ENCODE results near the gene PRKAA2.
A peak's percentile ranks its signal among the peaks of the same experiment; 100 is the strongest.
"Not testable (repeated sequence)": the region's sequence is repeated elsewhere in the genome, so short reads cannot be mapped to it uniquely, and the experiment has no call there.

The PRKAA2 gene

DNA sequence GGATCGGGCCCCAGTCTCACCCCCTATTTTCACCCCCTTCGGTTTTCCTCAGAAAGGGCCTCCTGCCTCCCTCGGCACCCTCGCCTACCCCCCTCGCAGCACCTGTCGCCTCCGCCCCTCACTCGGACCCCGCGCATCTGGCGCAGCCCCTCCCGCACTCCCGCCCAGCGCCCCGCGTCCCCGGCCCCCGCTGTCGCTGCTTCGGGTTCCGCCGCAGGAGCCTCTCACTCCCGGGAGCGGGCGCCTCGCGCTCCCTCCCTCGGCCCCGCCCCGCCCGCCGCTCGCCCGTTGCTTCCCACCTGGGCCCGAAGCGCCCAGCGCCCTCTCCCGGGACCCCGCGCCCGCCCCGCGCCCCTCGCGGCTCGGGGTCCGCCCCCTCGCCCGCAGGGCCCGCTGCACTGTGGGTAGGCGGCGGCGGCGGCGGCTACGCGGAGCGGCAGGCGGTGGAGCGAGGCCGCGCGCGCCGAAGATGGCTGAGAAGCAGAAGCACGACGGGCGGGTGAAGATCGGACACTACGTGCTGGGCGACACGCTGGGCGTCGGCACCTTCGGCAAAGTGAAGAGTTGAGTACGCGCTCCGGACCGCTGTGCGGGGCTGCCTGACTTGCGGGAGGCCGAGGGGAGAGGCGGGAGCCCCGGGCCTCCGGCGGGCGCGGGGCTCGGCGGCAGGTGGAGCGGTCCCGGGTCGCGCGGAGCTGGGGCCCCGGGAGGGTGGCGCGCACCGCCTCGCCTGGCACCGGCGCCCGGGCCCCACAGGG, at the start of gene PRKAA2:
Gene PRKAA2 (plus strand): TSS at position 396 of the 758 bp plus-strand sequence. CDS start 74 bp downstream, at position 470.
- peak within 1 kb of the TSS; percentile 100 for H2AFZ ChIP-seq (ENCODE audit: low read length, unreplicated experiment)

DNA sequence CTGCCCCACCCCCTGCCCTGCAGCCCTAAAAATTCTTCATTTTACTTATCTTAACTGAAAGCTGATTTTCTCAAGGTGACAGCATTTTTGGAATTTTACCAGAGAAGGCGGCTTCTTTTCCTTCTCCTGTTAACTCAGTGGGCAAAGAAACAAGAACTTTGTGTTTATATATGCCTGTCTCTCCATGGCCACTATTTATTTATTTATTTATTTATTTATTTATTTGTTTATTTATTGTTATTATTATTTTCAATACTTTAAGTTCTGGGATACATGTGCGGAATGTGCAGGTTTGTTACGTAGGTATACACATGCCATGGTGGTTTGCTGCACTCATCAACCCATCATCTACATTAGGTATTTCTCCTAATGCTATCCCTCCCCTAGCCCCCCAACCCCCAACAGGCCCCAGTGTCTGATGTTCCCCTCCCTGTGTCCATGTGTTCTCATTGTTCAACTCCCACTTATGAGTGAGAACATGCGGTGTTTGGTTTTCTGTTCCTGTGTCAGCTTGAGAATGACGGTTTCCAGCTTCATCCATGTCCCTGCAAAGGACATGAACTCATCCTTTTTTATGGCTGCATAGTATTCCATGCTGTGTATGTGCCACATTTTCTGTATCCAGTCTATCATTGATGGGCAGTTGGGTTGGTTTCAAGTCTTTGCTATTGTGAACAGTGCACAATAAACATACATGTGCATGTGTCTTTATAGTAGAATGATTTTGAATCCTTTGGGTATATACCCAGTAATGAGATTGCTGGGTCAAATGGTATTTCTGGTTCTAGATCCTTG, 49.5 kb upstream of the PRKAA2 start:
- H3K36me3 ChIP-seq (ENCODE audit: insufficient read depth, low read length); H3K27me3 ChIP-seq (ENCODE audit: insufficient read depth, low read length); H3K27ac ChIP-seq (ENCODE audit: low read depth, low read length); H2AFZ ChIP-seq (ENCODE audit: low read length, unreplicated experiment); H3K4me3 ChIP-seq (ENCODE audit: low read depth, low read length); H3K79me2 ChIP-seq (ENCODE audit: control insufficient read depth, insufficient read depth, low read length, unreplicated experiment); H3K4me1 ChIP-seq (ENCODE audit: control insufficient read depth, insufficient read depth, low read length, unreplicated experiment): not testable (repeated sequence)

More for the DNA sequence above, at the start of gene PRKAA2:
- Histone ChIP-seq H3K27ac (ENCODE audit: low read depth, low read length) (no peak within 1 kb of the TSS), H3K4me1 (ENCODE audit: control insufficient read depth, insufficient read depth, low read length, unreplicated experiment) (peaks cover 10% of the 10 kb centered on the region), H3K4me3 (ENCODE audit: low read depth, low read length) (peak within 1 kb of the TSS; percentile 97), H3K36me3 (ENCODE audit: insufficient read depth, low read length) (no peaks in the 10 kb centered on the region), H3K27me3 (ENCODE audit: insufficient read depth, low read length) (no peaks in the 10 kb centered on the region), H3K79me2 (ENCODE audit: control insufficient read depth, insufficient read depth, low read length, unreplicated experiment) (peaks cover 7% of the 10 kb centered on the region)

DNA sequence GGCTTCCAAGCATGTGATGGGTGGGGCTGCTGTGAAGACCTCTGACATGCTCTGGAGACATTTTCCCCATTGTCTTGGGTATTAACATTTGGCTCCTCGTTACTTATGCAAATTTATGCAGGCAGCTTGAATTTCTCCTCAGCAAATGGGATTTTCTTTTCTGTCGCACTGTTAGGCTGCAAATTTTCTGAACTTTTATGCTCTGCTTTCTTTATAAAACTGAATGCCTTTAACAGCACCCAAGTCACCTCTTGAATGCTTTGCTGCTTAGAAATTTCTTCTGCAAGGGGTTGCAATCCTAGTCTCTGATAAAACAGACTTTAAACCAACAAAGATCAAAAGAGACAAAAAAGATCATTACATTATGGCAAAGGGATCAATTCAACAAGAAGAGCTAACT, 35.0 kb upstream of the PRKAA2 start:
- not testable (repeated sequence) for H3K36me3 ChIP-seq (ENCODE audit: insufficient read depth, low read length); H2AFZ ChIP-seq (ENCODE audit: low read length, unreplicated experiment); H3K79me2 ChIP-seq (ENCODE audit: control insufficient read depth, insufficient read depth, low read length, unreplicated experiment); H3K27me3 ChIP-seq (ENCODE audit: insufficient read depth, low read length); H3K4me1 ChIP-seq (ENCODE audit: control insufficient read depth, insufficient read depth, low read length, unreplicated experiment); H3K4me3 ChIP-seq (ENCODE audit: low read depth, low read length); H3K27ac ChIP-seq (ENCODE audit: low read depth, low read length)

DNA sequence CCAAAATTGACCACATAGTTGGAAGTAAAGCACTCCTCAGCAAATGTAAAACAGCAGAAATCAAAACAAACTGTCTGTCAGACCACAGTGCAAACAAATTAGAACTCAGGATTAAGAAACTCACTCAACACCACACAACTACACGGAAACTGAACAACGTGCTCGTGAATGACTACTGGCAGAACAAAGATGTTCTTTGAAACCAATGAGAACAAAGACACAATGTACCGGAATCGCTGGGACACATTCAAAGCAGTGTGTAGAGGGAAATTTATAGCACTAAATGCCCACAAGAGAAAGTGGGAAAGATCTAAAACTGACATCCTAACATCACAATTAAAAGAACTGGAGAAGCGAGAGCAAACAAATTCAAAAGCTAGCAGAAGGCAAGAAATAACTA, 34.3 kb upstream of the PRKAA2 start:
- not testable (repeated sequence) for H3K27ac ChIP-seq (ENCODE audit: low read depth, low read length); H3K79me2 ChIP-seq (ENCODE audit: control insufficient read depth, insufficient read depth, low read length, unreplicated experiment); H3K27me3 ChIP-seq (ENCODE audit: insufficient read depth, low read length); H2AFZ ChIP-seq (ENCODE audit: low read length, unreplicated experiment); H3K4me1 ChIP-seq (ENCODE audit: control insufficient read depth, insufficient read depth, low read length, unreplicated experiment); H3K4me3 ChIP-seq (ENCODE audit: low read depth, low read length); H3K36me3 ChIP-seq (ENCODE audit: insufficient read depth, low read length)

GRCh38 chr1:56617141-56617540, 28.0 kb upstream of the PRKAA2 start:
- H3K27ac ChIP-seq (ENCODE audit: low read depth, low read length) = no peak overlapping the region
- H2AFZ ChIP-seq (ENCODE audit: low read length, unreplicated experiment) = no peak overlapping the region
- no peaks in the 10 kb centered on the region for H3K79me2 ChIP-seq (ENCODE audit: control insufficient read depth, insufficient read depth, low read length, unreplicated experiment)
- no peaks in the 10 kb centered on the region for H3K27me3 ChIP-seq (ENCODE audit: insufficient read depth, low read length)
- H3K36me3 ChIP-seq (ENCODE audit: insufficient read depth, low read length) = no peaks in the 10 kb centered on the region
- no peaks in the 10 kb centered on the region for H3K4me1 ChIP-seq (ENCODE audit: control insufficient read depth, insufficient read depth, low read length, unreplicated experiment)
- H3K4me3 ChIP-seq (ENCODE audit: low read depth, low read length) = no peak overlapping the region

- no peaks in the 10 kb centered on the region for H3K79me2 ChIP-seq (ENCODE audit: control insufficient read depth, insufficient read depth, low read length, unreplicated experiment)
- H3K27ac ChIP-seq (ENCODE audit: low read depth, low read length) = peak overlapping the region; percentile 38
- H3K27me3 ChIP-seq (ENCODE audit: insufficient read depth, low read length) = no peaks in the 10 kb centered on the region
- peaks cover 30% of the 10 kb centered on the region for H3K4me1 ChIP-seq (ENCODE audit: control insufficient read depth, insufficient read depth, low read length, unreplicated experiment)
- no peaks in the 10 kb centered on the region for H3K36me3 ChIP-seq (ENCODE audit: insufficient read depth, low read length)
- peak overlapping the region; percentile 52 for H2AFZ ChIP-seq (ENCODE audit: low read length, unreplicated experiment)
- peak overlapping the region; percentile 14; the same call in 1 of the 2 replicates for H3K4me3 ChIP-seq (ENCODE audit: low read depth, low read length)
Observed at GRCh38 chr1:56625819-56626440, 19.2 kb upstream of the PRKAA2 start.

DNA sequence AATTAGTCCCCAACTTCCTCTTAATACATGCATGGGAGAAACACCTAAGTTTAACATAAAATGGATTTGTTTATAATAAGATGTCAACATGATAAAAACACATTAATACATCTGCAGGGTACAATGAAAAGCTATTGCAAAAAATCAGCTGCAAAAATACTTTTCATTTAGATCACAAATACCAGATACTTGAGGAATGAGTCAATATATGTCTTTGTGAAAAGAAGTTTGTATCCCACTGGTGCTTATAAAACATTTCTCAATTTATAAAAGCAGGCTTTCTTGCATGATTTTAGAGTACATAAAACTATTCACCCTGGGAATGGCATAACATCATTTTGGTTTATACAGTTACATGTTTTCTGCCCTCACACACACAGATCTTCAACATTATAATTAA, 18.6 kb upstream of the PRKAA2 start:
- Histone ChIP-seq H2AFZ (ENCODE audit: low read length, unreplicated experiment) (no peak overlapping the region), H3K79me2 (ENCODE audit: control insufficient read depth, insufficient read depth, low read length, unreplicated experiment) (no peaks in the 10 kb centered on the region), H3K4me1 (ENCODE audit: control insufficient read depth, insufficient read depth, low read length, unreplicated experiment) (peaks cover 30% of the 10 kb centered on the region), H3K27me3 (ENCODE audit: insufficient read depth, low read length) (no peaks in the 10 kb centered on the region), H3K4me3 (ENCODE audit: low read depth, low read length) (peak overlapping the region; percentile 14; the same call in 1 of the 2 replicates), H3K36me3 (ENCODE audit: insufficient read depth, low read length) (no peaks in the 10 kb centered on the region), H3K27ac (ENCODE audit: low read depth, low read length) (peak overlapping the region; percentile 63)

DNA sequence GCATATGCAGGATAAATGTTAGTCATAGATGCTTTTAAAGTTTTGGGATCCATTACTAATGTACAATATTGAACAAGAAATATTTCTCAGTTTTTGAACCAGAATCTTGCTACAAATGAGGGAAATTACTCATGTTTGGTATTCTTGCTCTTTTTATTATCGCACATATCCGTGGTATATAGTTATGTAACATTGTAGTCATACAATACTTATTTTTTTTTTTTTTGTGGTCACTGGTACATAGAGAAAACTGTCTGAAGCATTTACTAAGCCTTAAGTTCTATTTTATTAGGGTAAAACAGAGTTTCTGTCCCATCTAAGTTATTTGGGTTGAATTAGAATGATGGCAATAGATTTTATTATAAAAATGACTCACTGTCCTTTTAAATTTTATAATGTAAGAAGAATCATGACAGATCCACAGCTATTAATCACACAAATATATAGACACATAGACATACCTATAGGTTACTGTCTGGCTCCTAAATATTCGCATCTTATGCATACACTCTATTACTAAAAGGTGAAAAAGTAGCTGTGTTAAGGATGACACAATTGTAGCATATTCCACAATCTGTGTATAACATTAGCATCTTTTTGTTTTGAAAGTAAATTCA, 18.0 kb upstream of the PRKAA2 start:
- Histone ChIP-seq H3K4me3 (ENCODE audit: low read depth, low read length) (peak overlapping the region; percentile 14; the same call in 1 of the 2 replicates), H3K36me3 (ENCODE audit: insufficient read depth, low read length) (no peaks in the 10 kb centered on the region), H3K79me2 (ENCODE audit: control insufficient read depth, insufficient read depth, low read length, unreplicated experiment) (no peaks in the 10 kb centered on the region), H3K27me3 (ENCODE audit: insufficient read depth, low read length) (no peaks in the 10 kb centered on the region), H3K27ac (ENCODE audit: low read depth, low read length) (peak overlapping the region; percentile 63), H3K4me1 (ENCODE audit: control insufficient read depth, insufficient read depth, low read length, unreplicated experiment) (peaks cover 30% of the 10 kb centered on the region), H2AFZ (ENCODE audit: low read length, unreplicated experiment) (no peak overlapping the region)

- Histone ChIP-seq H2AFZ (ENCODE audit: low read length, unreplicated experiment) (no peak overlapping the region), H3K36me3 (ENCODE audit: insufficient read depth, low read length) (no peaks in the 10 kb centered on the region), H3K79me2 (ENCODE audit: control insufficient read depth, insufficient read depth, low read length, unreplicated experiment) (no peaks in the 10 kb centered on the region), H3K4me3 (ENCODE audit: low read depth, low read length) (no peak overlapping the region), H3K27me3 (ENCODE audit: insufficient read depth, low read length) (no peaks in the 10 kb centered on the region), H3K27ac (ENCODE audit: low read depth, low read length) (peak overlapping the region; percentile 63), H3K4me1 (ENCODE audit: control insufficient read depth, insufficient read depth, low read length, unreplicated experiment) (peaks cover 30% of the 10 kb centered on the region)
Observed at GRCh38 chr1:56627636-56628039, 17.5 kb upstream of the PRKAA2 start.

DNA sequence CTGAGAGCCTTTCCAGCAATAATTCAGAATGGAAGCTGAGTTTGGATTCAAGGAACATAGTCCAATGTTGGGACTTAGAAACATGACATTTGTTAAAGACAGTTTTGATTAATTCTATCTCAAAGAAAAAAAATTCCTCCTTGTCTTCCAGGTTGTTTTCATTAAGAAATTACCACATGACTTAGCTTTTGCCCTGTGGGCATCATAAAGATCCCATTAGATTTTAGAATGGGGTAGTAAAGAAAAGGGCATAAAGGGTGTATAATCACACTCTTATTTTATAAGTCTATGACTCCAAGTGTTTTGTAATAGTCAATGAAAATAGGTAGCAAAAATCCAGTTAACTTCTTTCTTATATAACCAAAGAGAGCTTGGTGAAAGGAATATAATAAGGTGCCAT, 14.3 kb upstream of the PRKAA2 start:
- no peak overlapping the region for H2AFZ ChIP-seq (ENCODE audit: low read length, unreplicated experiment)
- no peaks in the 10 kb centered on the region for H3K79me2 ChIP-seq (ENCODE audit: control insufficient read depth, insufficient read depth, low read length, unreplicated experiment)
- no peaks in the 10 kb centered on the region for H3K36me3 ChIP-seq (ENCODE audit: insufficient read depth, low read length)
- H3K27ac ChIP-seq (ENCODE audit: low read depth, low read length) = no peak overlapping the region
- H3K4me3 ChIP-seq (ENCODE audit: low read depth, low read length) = no peak overlapping the region
- H3K4me1 ChIP-seq (ENCODE audit: control insufficient read depth, insufficient read depth, low read length, unreplicated experiment) = peaks cover 23% of the 10 kb centered on the region
- H3K27me3 ChIP-seq (ENCODE audit: insufficient read depth, low read length) = no peaks in the 10 kb centered on the region

Measured in ACC112 (cell line).